IMR-90 (cell line): ENCODE results near the gene CCDC7. TPM values are rescaled to one million over a fixed set of nuclear protein-coding genes. Genes with fewer than 3 reads are reported as not detected.
"Not testable (repeated sequence)": the region's sequence is repeated elsewhere in the genome, so short reads cannot be mapped to it uniquely, and the experiment has no call there.

Experiments
- ATAC-seq: fragments of 200-7000 bp; cut with Tn5 transposase; 2 replicates; pipeline ENCODE4 v1.9.1; 2020; ENCODE audit warnings: low read depth, mild to moderate bottlenecking, moderate library complexity
- BruUV-seq: library from RNA; stranded (reverse); fragments of 400-500 nt; replicated peaks from 2 replicates; lab custom pipeline; 2021; lab: Mats Ljungman, UMichigan
- CTCF ChIA-PET: fragments of 300-600 bp; formaldehyde crosslinking; extraction: SDS; loops from one replicate; lab custom pipeline; 2021; ENCODE audit warnings: antibody characterized with exemption; lab: Yijun Ruan, JAX
- POLR2A ChIA-PET: fragments of 300-600 bp; sonication (Branson Sonifier 250); formaldehyde crosslinking; loops from one replicate; lab custom pipeline; 2022; ENCODE audit warnings: antibody characterized with exemption; ENCODE audit not compliant: unreplicated experiment; lab: Charles Lee
- DNase-seq: peaks from one replicate; pipeline ENCODE4 v3.0.0; 2013
- H2AFZ ChIP-seq: replicated peaks from 2 replicates; pipeline ENCODE3; 2013; ENCODE audit warnings: low read length, mild to moderate bottlenecking; ENCODE audit not compliant: poor library complexity
- H2AK5ac ChIP-seq: 2 replicates; pipeline ENCODE4 v1.6.1; 2013; ENCODE audit warnings: low read depth, low read length, inconsistent platforms
- H2AK9ac ChIP-seq: replicated peaks from 2 replicates; pipeline ENCODE3; 2013; ENCODE audit warnings: mild to moderate bottlenecking, low read depth, low read length, moderate library complexity; ENCODE audit not compliant: poor library complexity
- H2BK120ac ChIP-seq: 2 replicates; pipeline ENCODE4 v1.6.1; 2013; ENCODE audit warnings: low read depth, low read length, inconsistent platforms
- H2BK15ac ChIP-seq: 3 replicates; pipeline ENCODE4 v1.6.1; 2013; ENCODE audit warnings: low read depth, low read length, inconsistent platforms
- H2BK20ac ChIP-seq: 2 replicates; pipeline ENCODE4 v1.6.1; 2013; ENCODE audit warnings: low read depth, mild to moderate bottlenecking, inconsistent platforms, low read length, moderate library complexity
- H2BK5ac ChIP-seq: 2 replicates; pipeline ENCODE4 v1.6.1; 2013; ENCODE audit warnings: mild to moderate bottlenecking, low read depth, low read length, inconsistent platforms; ENCODE audit not compliant: poor library complexity, severe bottlenecking
- H3K14ac ChIP-seq: replicated peaks from 2 replicates; pipeline ENCODE4 v1.6.1; 2013; ENCODE audit warnings: low read depth, low read length, inconsistent platforms
- H3K18ac ChIP-seq: 2 replicates; pipeline ENCODE4 v1.6.1; 2013; ENCODE audit warnings: low read depth, low read length, control low read depth
- H3K23ac ChIP-seq: 2 replicates; pipeline ENCODE4 v1.6.1; 2013; ENCODE audit warnings: low read depth, low read length, inconsistent platforms
- H3K27ac ChIP-seq: 2 replicates; pipeline ENCODE4 v1.5.1; 2013; ENCODE audit warnings: mild to moderate bottlenecking, control low read depth, low read length; ENCODE audit not compliant: insufficient read depth
- H3K27me3 ChIP-seq: 2 replicates; pipeline ENCODE4 v1.6.1; 2013; ENCODE audit warnings: low read length; ENCODE audit not compliant: control insufficient read depth, insufficient read depth
- H3K36me3 ChIP-seq: 2 replicates; pipeline ENCODE4 v1.6.1; 2013; ENCODE audit warnings: low read length, mixed read lengths; ENCODE audit not compliant: control insufficient read depth, insufficient read depth
- H3K4ac ChIP-seq: 2 replicates; pipeline ENCODE4 v1.6.1; 2013; ENCODE audit warnings: low read depth, low read length, inconsistent platforms
- H3K4me1 ChIP-seq: 2 replicates; pipeline ENCODE4 v1.6.1; 2013; ENCODE audit warnings: low read length, mixed read lengths; ENCODE audit not compliant: control insufficient read depth, insufficient read depth
- H3K4me2 ChIP-seq: 2 replicates; pipeline ENCODE4 v1.6.1; 2013; ENCODE audit warnings: low read depth, mild to moderate bottlenecking, control low read depth, low read length, moderate library complexity
- H3K4me3 ChIP-seq: 2 replicates; pipeline ENCODE4 v1.5.1; 2013; ENCODE audit warnings: low read depth, mild to moderate bottlenecking, control low read depth, low read length, moderate library complexity; ENCODE audit not compliant: insufficient read depth
- H3K56ac ChIP-seq: 2 replicates; pipeline ENCODE4 v1.6.1; 2013; ENCODE audit warnings: low read length, inconsistent platforms; ENCODE audit not compliant: insufficient read depth; ENCODE audit errors: extremely low read depth
- H3K79me1 ChIP-seq, 2 experiments: 2 replicates each; pipeline ENCODE4 v1.6.1; 2013; ENCODE audit warnings: low read length in 2 of 2, inconsistent platforms in 1 of 2, low read depth in 1 of 2
- H3K9ac ChIP-seq: 2 replicates; pipeline ENCODE4 v1.6.1; 2013; ENCODE audit warnings: low read depth, low read length, control low read depth
- H3K9me1 ChIP-seq: 2 replicates; pipeline ENCODE4 v1.6.1; 2013; ENCODE audit warnings: low read length, inconsistent platforms; ENCODE audit not compliant: insufficient read depth
- H3K9me3 ChIP-seq: 2 replicates; pipeline ENCODE4 v1.6.1; 2013; ENCODE audit warnings: low read length; ENCODE audit not compliant: control insufficient read depth, insufficient read depth
- H4K20me1 ChIP-seq: 2 replicates; pipeline ENCODE4 v1.6.1; 2013; ENCODE audit warnings: low read length, inconsistent platforms; ENCODE audit not compliant: insufficient read depth
- H4K5ac ChIP-seq: 2 replicates; pipeline ENCODE4 v1.6.1; 2013; ENCODE audit warnings: mild to moderate bottlenecking, low read depth, low read length, control low read depth
- H4K8ac ChIP-seq, 2 experiments: 2 replicates each; pipeline ENCODE4 v1.6.1; 2013; ENCODE audit warnings: low read depth in 2 of 2, low read length in 2 of 2, control low read depth in 1 of 2, inconsistent platforms in 1 of 2
- H4K91ac ChIP-seq: 2 replicates; pipeline ENCODE4 v1.6.1; 2013; ENCODE audit warnings: low read depth, low read length, inconsistent platforms; ENCODE audit not compliant: insufficient read depth
- WGBS, 2 experiments: methylation state at CpG; one replicate each; pipeline versions ENCODE4 v1.1.5 to v1.1.7; 2013; ENCODE audit warnings: missing lambda C conversion rate in 2 of 2; ENCODE audit not compliant: insufficient read length in 1 of 2; ENCODE audit errors: extremely low coverage in 2 of 2; 5-methylcytosine and 5-hydroxymethylcytosine counted together
- dilution Hi-C: fragments of 300-500 bp; cut with HindIII; formaldehyde crosslinking; loops from one replicate; pipeline ENCODE4 v1.14.3; 2018; ENCODE audit warnings: low sequenced_read_pairs; ENCODE audit not compliant: unreplicated experiment
- in situ Hi-C: fragments of 300-500 bp; cut with MboI; formaldehyde crosslinking; loops from 3 replicates; pipeline ENCODE4 v1.14.3; 2019; ENCODE audit warnings: low sequenced_read_pairs, inconsistent platforms, mixed read lengths
- intact Hi-C: fragments of 100-400 bp; cut with micrococcal nuclease; formaldehyde crosslinking; loops from 2 replicates; pipeline ENCODE4 v1.10.0; 2022
- polyA plus RNA-seq, 3 experiments: library from polyadenylated mRNA; depleted of rRNA; stranded (reverse); fragments of >200 nt; gene quantifications; 2 replicates each; pipeline ENCODE4 v1.2.3, GENCODE V29; 2012; ENCODE audit warnings: low replicate concordance in 1 of 3
- total RNA-seq: library from RNA; depleted of rRNA; stranded (reverse); fragments of >200 nt; gene quantifications from 2 replicates; pipeline ENCODE4 v1.2.3, GENCODE V29; 2012

The CCDC7 gene
- total and polyA plus RNA-seq, 2 of the 4 experiments (the other 2 are of a cell fraction): 0.74 to 4.3 TPM

DNA sequence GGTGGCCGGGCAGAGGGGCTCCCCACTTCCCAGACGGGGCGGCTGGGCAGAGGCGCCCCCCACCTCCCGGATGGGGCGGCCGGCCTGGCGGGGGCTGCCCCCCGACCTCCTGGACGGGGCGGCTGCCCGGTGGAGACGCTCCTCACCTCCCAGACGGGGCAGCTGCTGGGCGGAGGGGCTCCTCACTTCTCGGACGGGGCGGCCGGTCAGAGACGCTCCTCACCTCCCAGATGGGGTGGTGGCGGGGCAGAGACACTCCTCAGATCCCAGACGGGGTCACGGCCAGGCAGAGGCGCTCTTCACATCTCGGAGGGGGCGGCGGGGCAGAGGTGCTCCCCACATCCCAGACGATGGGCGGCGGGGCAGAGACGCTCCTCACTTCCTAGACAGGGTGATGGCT is 54.2 kb downstream of the CCDC7 start:
- H3K9me3 ChIP-seq, ATAC-seq, H3K56ac ChIP-seq, H4K8ac ChIP-seq, H2AK5ac ChIP-seq, dilution Hi-C loops, H2BK120ac ChIP-seq, H3K79me1 ChIP-seq, BruUV-seq, intact Hi-C loops, H3K4me1 ChIP-seq, H2BK5ac ChIP-seq, H3K9me1 ChIP-seq, H4K20me1 ChIP-seq, H3K27ac ChIP-seq, H3K9ac ChIP-seq, H2AFZ ChIP-seq, H3K36me3 ChIP-seq, H4K91ac ChIP-seq, H3K4me3 ChIP-seq, in situ Hi-C loops, H3K18ac ChIP-seq, POLR2A ChIA-PET, H3K23ac ChIP-seq, H3K4ac ChIP-seq, H3K27me3 ChIP-seq, CTCF ChIA-PET, H3K14ac ChIP-seq, H2BK15ac ChIP-seq, DNase-seq, H4K5ac ChIP-seq, H2AK9ac ChIP-seq, H2BK20ac ChIP-seq, H3K4me2 ChIP-seq: not testable (repeated sequence)
- WGBS, 2 experiments: 100% methylated on average over 5 of the region's 31 CpGs; no CpG with 5 or more reads in 1 of the 2 experiments
